Hepatocyte (in vitro differentiated cells): ENCODE data around the gene GRK2. TPM values are rescaled to one million over a fixed set of nuclear protein-coding genes. Genes with fewer than 3 reads are reported as not detected.

Experiments used
- DNase-seq: peaks from one replicate; pipeline ENCODE4 v3.0.0-alpha.2; 2016; ENCODE audit warnings: low spot score
- H2AFZ ChIP-seq: fragments of 200-600 bp; sonication (generic); 2 replicates; pipeline ENCODE4 v1.6.0; 2016; ENCODE audit warnings: antibody characterized with exemption, mild to moderate bottlenecking
- H3K27ac ChIP-seq: fragments of 200-600 bp; sonication (generic); 2 replicates; pipeline ENCODE4 v1.5.1; 2016; ENCODE audit warnings: mild to moderate bottlenecking
- H3K27me3 ChIP-seq: fragments of 200-600 bp; sonication (generic); 2 replicates; pipeline ENCODE4 v1.6.1; 2016
- H3K36me3 ChIP-seq: fragments of 200-600 bp; sonication (generic); replicated peaks from 2 replicates; pipeline ENCODE4 v1.5.1; 2016; ENCODE audit warnings: low read depth; ENCODE audit not compliant: insufficient read depth
- H3K4me1 ChIP-seq: fragments of 200-600 bp; sonication (generic); 2 replicates; pipeline ENCODE4 v1.5.1; 2016; ENCODE audit warnings: mild to moderate bottlenecking, moderate library complexity; ENCODE audit not compliant: insufficient read depth
- H3K4me2 ChIP-seq: fragments of 200-600 bp; sonication (generic); 2 replicates; pipeline ENCODE4 v1.6.0; 2016
- H3K4me3 ChIP-seq: fragments of 200-600 bp; sonication (generic); 2 replicates; pipeline ENCODE4 v1.5.1; 2016; ENCODE audit warnings: mild to moderate bottlenecking
- H3K79me2 ChIP-seq: fragments of 200-600 bp; sonication (generic); 2 replicates; pipeline ENCODE4 v1.6.0; 2017; ENCODE audit warnings: mild to moderate bottlenecking
- H3K9me2 ChIP-seq: fragments of 200-600 bp; sonication (generic); replicated peaks from 2 replicates; pipeline ENCODE4 v1.6.0; 2017; ENCODE audit warnings: mild to moderate bottlenecking; ENCODE audit not compliant: insufficient read depth
- H3K9me3 ChIP-seq: fragments of 200-600 bp; sonication (generic); 2 replicates; pipeline ENCODE4 v1.5.1; 2016; ENCODE audit warnings: low read depth, mild to moderate bottlenecking
- H4K20me1 ChIP-seq: fragments of 200-600 bp; sonication (generic); 2 replicates; pipeline ENCODE4 v1.6.0; 2016; ENCODE audit warnings: mild to moderate bottlenecking; ENCODE audit not compliant: insufficient read depth, poor library complexity, severe bottlenecking
- CTCF ChIP-seq: fragments of 200-600 bp; sonication (generic); IDR thresholded peaks from 2 replicates; pipeline ENCODE4 v1.5.1; 2016; ENCODE audit warnings: antibody characterized with exemption, mild to moderate bottlenecking; ENCODE audit not compliant: poor library complexity
- EZH2 ChIP-seq: fragments of 200-600 bp; sonication (generic); IDR thresholded peaks from 2 replicates; pipeline ENCODE4 v1.6.1; 2016; ENCODE audit warnings: antibody characterized with exemption, mild to moderate bottlenecking, borderline replicate concordance
- EZH2phosphoT487 ChIP-seq: fragments of 200-600 bp; sonication (generic); IDR thresholded peaks from one replicate; pipeline ENCODE4 v1.6.1; 2018; ENCODE audit warnings: antibody characterized with exemption, mild to moderate bottlenecking, low read depth, moderate library complexity; ENCODE audit not compliant: unreplicated experiment, severe bottlenecking
- WGBS: methylation state at CpG from one replicate; pipeline ENCODE4 v1.1.6; 2016; ENCODE audit warnings: low lambda C conversion rate; ENCODE audit errors: missing lambda C conversion rate; 5-methylcytosine and 5-hydroxymethylcytosine counted together
- polyA plus RNA-seq: library from polyadenylated mRNA; unstranded; fragments of >200 nt; fragmentation: Nextera tagmentation; extraction: Ambion mirVana; gene quantifications from 2 replicates; pipeline ENCODE4 v1.2.1, GENCODE V29; 2016
- total RNA-seq: library from RNA; depleted of rRNA; stranded (reverse); fragments of >200 nt; gene quantifications from 2 replicates; pipeline ENCODE4 v1.2.3, GENCODE V29; 2014

The GRK2 gene
- total and polyA plus RNA-seq, 2 experiments from 2014 or later, result 41.4 to 59.6 TPM

- H3K79me2 ChIP-seq, result peaks cover 61% of the 10 kb centered on the region
- no peak for DNase-seq
- H3K27me3 ChIP-seq, result no peaks in the 10 kb centered on the region
- no peak overlapping the region for H2AFZ ChIP-seq
- no peak overlapping the region for H3K4me3 ChIP-seq
- H4K20me1 ChIP-seq, result peaks cover 29% of the 10 kb centered on the region
- no peaks in the 10 kb centered on the region for H3K36me3 ChIP-seq
- no peaks in the 10 kb centered on the region for H3K4me1 ChIP-seq
- H3K9me3 ChIP-seq, result no peaks in the 10 kb centered on the region
- WGBS, result 76% methylated on average over 16 of the region's 16 CpGs
- H3K4me2 ChIP-seq, result no peak overlapping the region
- no peak for TF ChIP-seq EZH2
- no peaks in the 10 kb centered on the region for H3K9me2 ChIP-seq
- no peak overlapping the region for H3K27ac ChIP-seq
Observed at GRCh38 chr11:67276781-67277230, 10.5 kb downstream of the GRK2 start.

GRCh38 chr11:67277231-67277961 is 11.1 kb downstream of the GRK2 start:
- 87% methylated on average over 21 of the region's 24 CpGs for WGBS
- Histone ChIP-seq H3K9me3 (no peaks in the 10 kb centered on the region), H3K27ac (no peak overlapping the region), H3K27me3 (no peaks in the 10 kb centered on the region), H2AFZ (no peak overlapping the region), H3K9me2 (no peaks in the 10 kb centered on the region), H3K79me2 (peaks cover 55% of the 10 kb centered on the region), H3K4me1 (no peaks in the 10 kb centered on the region), H3K4me3 (no peak overlapping the region), H3K36me3 (no peaks in the 10 kb centered on the region), H3K4me2 (no peak overlapping the region), H4K20me1 (peaks cover 23% of the 10 kb centered on the region)
- no peak for TF ChIP-seq CTCF
- TF ChIP-seq EZH2phosphoT487, result no peak
- no peak for TF ChIP-seq EZH2
- DNase-seq, result no peak

GRCh38 chr11:67278135-67278938 is 12.1 kb downstream of the GRK2 start:
- no peak overlapping the region for H3K4me2 ChIP-seq
- TF ChIP-seq CTCF (no peak), EZH2phosphoT487 (no peak), EZH2 (no peak)
- no peaks in the 10 kb centered on the region for H3K9me3 ChIP-seq
- H3K36me3 ChIP-seq, result no peaks in the 10 kb centered on the region
- 97% methylated on average over 14 of the region's 14 CpGs for whole genome bisulfite sequencing
- H3K27ac ChIP-seq, result no peak overlapping the region
- H3K79me2 ChIP-seq, result peaks cover 45% of the 10 kb centered on the region
- no peak overlapping the region for H3K4me3 ChIP-seq
- no peaks in the 10 kb centered on the region for H3K4me1 ChIP-seq
- H4K20me1 ChIP-seq, result peaks cover 14% of the 10 kb centered on the region
- no peaks in the 10 kb centered on the region for H3K27me3 ChIP-seq
- no peaks in the 10 kb centered on the region for H3K9me2 ChIP-seq
- H2AFZ ChIP-seq, result no peak overlapping the region
- no peak for DNase-seq
